Measurements from ENCODE around the gene APAF1. TPM values are rescaled to one million over a fixed set of nuclear protein-coding genes. Genes with fewer than 3 reads are reported as not detected.
"Not testable (repeated sequence)": the region's sequence is repeated elsewhere in the genome, so short reads cannot be mapped to it uniquely, and the experiment has no call there.

Gene APAF1
- total RNA-seq, result 10 to 100 TPM; 10.5 to 25.4 (median 23.4) TPM

GRCh38 chr12:98644712-98645571 is at the start of gene APAF1, which contains the start of gene IKBIP:
Gene APAF1 (plus strand): TSS chr12:98645290. CDS start chr12:98648360, 3,070 bp downstream.
Gene IKBIP (minus strand): TSS chr12:98644788. CDS start chr12:98644701, 87 bp downstream.
- TF ChIP-seq POLR2A (IDR thresholded peaks at IDR 0.05) (peak; percentile 92), EP300 (IDR thresholded peaks at IDR 0.05; ENCODE audit: low read depth) (no peak), POLR2AphosphoS5 (IDR thresholded peaks at IDR 0.05) (peak; percentile 89 to 95 (median 92))
- in situ Hi-C loops (cut with MboI; ENCODE audit: low pct_ligation_motif_present in 1 of 4, low pct_unique_long_range_greater_than_20kb in 1 of 4, low sequenced_read_pairs in 3 of 4), result loop anchor here in 1 of 4 donors (10.0 kb wide), 1 partner anchor 50 kb away; the partner anchor contains the start of gene SLC25A3
- H3K27me3 ChIP-seq, result no peaks in the 10 kb centered on the region

GRCh38 chr12:98597313-98597712 is 47.8 kb upstream of the APAF1 start:
- H3K9me3 ChIP-seq, H3K27ac ChIP-seq, H3K4me3 ChIP-seq, DNase-seq, H3K27me3 ChIP-seq: not testable (repeated sequence)
- Histone ChIP-seq H3K36me3 (peaks cover 0 to 54% (median 28%) of the 10 kb centered on the region in 4 donors), H3K4me1 (peaks cover 7 to 25% (median 15%) of the 10 kb centered on the region in 4 donors)
- WGBS, 2 donors (ENCODE audit: low coverage in 1 of 2), result 86% methylated on average over 5 of the region's 5 CpGs; no CpG with 5 or more reads in 1 of the 2 donors
- intact Hi-C loops (cut with DNase I; ENCODE audit: low total_unique reads), result loop anchor here (10.0 kb wide), 1 partner anchor 47 kb away; the partner anchor contains the start of genes APAF1 and IKBIP
- in situ Hi-C loops (cut with MboI; ENCODE audit: low pct_ligation_motif_present in 1 of 4, low pct_unique_long_range_greater_than_20kb in 1 of 4, low sequenced_read_pairs in 3 of 4), result loop anchor here in 1 of 4 donors (10.0 kb wide), 1 partner anchor 47 kb away; the partner anchor contains the start of genes APAF1 and IKBIP

More at GRCh38 chr12:98644712-98645571, at the start of gene APAF1, which contains the start of gene IKBIP:
- DNase-seq, result peak; percentile 99
- 0% methylated on average over 45 of the region's 91 CpGs; no CpG with 5 or more reads in 1 of the 2 donors for WGBS, 2 donors (ENCODE audit: low coverage in 1 of 2)
- Histone ChIP-seq H3K27ac (peak within 1 kb of the TSS; percentile 89 to 98 (median 96)), H3K9me3 (no peaks in the 10 kb centered on the region), H3K4me3 (peak within 1 kb of the TSS; percentile 83 to 99 (median 90)), H3K4me1 (peaks cover 0 to 29% (median 9%) of the 10 kb centered on the region in 4 donors), H3K36me3 (peaks cover 0 to 18% (median 3%) of the 10 kb centered on the region in 4 donors)
- intact Hi-C loops (cut with DNase I; ENCODE audit: low total_unique reads), result loop anchor here (10.0 kb wide), 1 partner anchor 50 kb away; the partner anchor contains the start of gene SLC25A3

GRCh38 chr12:98601924-98602323 is 43.2 kb upstream of the APAF1 start:
- in situ Hi-C loops (cut with MboI; ENCODE audit: low pct_ligation_motif_present in 1 of 4, low pct_unique_long_range_greater_than_20kb in 1 of 4, low sequenced_read_pairs in 3 of 4), result no loop called here
- H3K36me3 ChIP-seq, result peaks cover 0 to 78% (median 37%) of the 10 kb centered on the region in 4 donors
- WGBS, 2 donors (ENCODE audit: low coverage in 1 of 2), result 88 to 95% methylated on average over 7 to 8 of the region's 8 CpGs

GRCh38 chr12:98606359-98606988 is 38.6 kb upstream of the APAF1 start:
- no peaks in the 10 kb centered on the region for H3K27me3 ChIP-seq
- in situ Hi-C loops (cut with MboI; ENCODE audit: low pct_ligation_motif_present in 1 of 4, low pct_unique_long_range_greater_than_20kb in 1 of 4, low sequenced_read_pairs in 3 of 4) (no loop called here), intact Hi-C loops (cut with DNase I; ENCODE audit: low total_unique reads) (no loop called here)
- H3K27ac ChIP-seq, result no peak overlapping the region
- WGBS, 2 donors (ENCODE audit: low coverage in 1 of 2), result 63 to 67% methylated on average over 2 of the region's 2 CpGs
- TF ChIP-seq POLR2A (IDR thresholded peaks at IDR 0.05) (no peak), CTCF (IDR thresholded peaks at IDR 0.05) (no peak), EP300 (IDR thresholded peaks at IDR 0.05; ENCODE audit: low read depth) (no peak), POLR2AphosphoS5 (IDR thresholded peaks at IDR 0.05) (no peak)
- no peaks in the 10 kb centered on the region for H3K4me1 ChIP-seq
- no peak for DNase-seq
- no peak overlapping the region for H3K4me3 ChIP-seq
- H3K36me3 ChIP-seq, result peaks cover 0 to 36% (median 11%) of the 10 kb centered on the region in 4 donors
- no peaks in the 10 kb centered on the region for H3K9me3 ChIP-seq

More at GRCh38 chr12:98601924-98602323, 43.2 kb upstream of the APAF1 start:
- intact Hi-C loops (cut with DNase I; ENCODE audit: low total_unique reads), result no loop called here
- DNase-seq, result no peak
- Histone ChIP-seq H3K27me3 (no peaks in the 10 kb centered on the region), H3K4me1 (peaks cover 0 to 2% (median 0%) of the 10 kb centered on the region in 4 donors), H3K27ac (no peak overlapping the region), H3K4me3 (no peak overlapping the region), H3K9me3 (no peaks in the 10 kb centered on the region)
- TF ChIP-seq CTCF (IDR thresholded peaks at IDR 0.05) (no peak), POLR2AphosphoS5 (IDR thresholded peaks at IDR 0.05) (peak in 1 of 3 donors; percentile 13)
